ENCODE results near the gene DCDC1. TPM values are rescaled to one million over a fixed set of nuclear protein-coding genes. Genes with fewer than 3 reads are reported as not detected.

The DCDC1 gene
- total and polyA plus RNA-seq, 9 donors: 0.16 to 18.4 (median 1.5) TPM

DNA sequence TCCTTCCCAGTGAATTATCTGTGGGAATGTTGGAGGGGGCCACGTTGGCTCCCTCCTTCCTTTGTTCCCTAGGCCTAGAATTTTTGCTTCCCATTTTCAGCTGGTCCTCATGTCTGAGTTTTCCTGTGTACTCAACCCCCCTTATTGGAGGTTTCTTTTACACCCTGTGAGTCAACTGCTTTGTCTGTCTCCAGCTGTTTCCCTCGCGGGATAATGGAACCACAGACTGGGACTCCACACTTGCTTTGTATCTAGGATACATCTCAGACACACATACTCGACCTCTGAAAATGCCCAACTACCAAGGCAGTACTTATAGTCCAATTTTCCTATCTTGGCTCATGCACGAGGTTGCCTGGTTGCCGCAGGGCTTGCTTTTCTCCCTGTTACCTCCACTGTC is 430.7 kb downstream of the DCDC1 start:
- WGBS, 3 donors: 69 to 74% (median 71%) methylated on average over 6 of the region's 6 CpGs
- intact Hi-C loops (cut with DNase I): no loop called here
- no peak for DNase-seq
- Histone ChIP-seq H3K27me3 (no peaks in the 10 kb centered on the region), H3K27ac (no peak overlapping the region), H3K4me1 (ENCODE audit: insufficient read depth) (no peaks in the 10 kb centered on the region), H3K36me3 (no peaks in the 10 kb centered on the region), H3K4me3 (no peak overlapping the region), H3K9me3 (no peaks in the 10 kb centered on the region)
- TF ChIP-seq, protein P1, sequence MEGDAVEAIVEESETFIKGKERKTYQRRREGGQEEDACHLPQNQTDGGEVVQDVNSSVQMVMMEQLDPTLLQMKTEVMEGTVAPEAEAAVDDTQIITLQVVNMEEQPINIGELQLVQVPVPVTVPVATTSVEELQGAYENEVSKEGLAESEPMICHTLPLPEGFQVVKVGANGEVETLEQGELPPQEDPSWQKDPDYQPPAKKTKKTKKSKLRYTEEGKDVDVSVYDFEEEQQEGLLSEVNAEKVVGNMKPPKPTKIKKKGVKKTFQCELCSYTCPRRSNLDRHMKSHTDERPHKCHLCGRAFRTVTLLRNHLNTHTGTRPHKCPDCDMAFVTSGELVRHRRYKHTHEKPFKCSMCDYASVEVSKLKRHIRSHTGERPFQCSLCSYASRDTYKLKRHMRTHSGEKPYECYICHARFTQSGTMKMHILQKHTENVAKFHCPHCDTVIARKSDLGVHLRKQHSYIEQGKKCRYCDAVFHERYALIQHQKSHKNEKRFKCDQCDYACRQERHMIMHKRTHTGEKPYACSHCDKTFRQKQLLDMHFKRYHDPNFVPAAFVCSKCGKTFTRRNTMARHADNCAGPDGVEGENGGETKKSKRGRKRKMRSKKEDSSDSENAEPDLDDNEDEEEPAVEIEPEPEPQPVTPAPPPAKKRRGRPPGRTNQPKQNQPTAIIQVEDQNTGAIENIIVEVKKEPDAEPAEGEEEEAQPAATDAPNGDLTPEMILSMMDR (IDR thresholded peaks at IDR 0.05): no peak
- TF ChIP-seq POLR2A (IDR thresholded peaks at IDR 0.05) (no peak), EP300 (IDR thresholded peaks at IDR 0.05) (no peak)

DNA sequence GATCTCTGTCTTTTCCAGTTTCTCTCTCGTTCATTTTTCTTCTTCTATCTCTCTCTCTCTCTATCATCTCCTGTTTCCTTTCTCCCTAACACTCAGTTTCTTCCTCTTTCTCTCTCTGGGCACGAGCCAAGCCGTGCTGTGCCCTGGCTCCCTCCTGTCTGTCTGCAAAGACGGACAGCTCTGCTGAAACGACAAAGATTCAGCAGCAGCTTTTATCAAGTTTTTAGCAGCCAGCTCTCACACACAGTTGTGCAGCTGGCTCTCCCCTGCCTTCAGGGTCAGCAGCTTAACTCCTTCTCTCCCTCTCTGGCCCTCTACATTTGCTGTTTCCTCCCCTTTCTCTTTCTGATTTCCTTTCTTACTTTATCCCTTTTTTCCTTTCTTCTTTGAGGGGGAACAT is 431.4 kb downstream of the DCDC1 start:
- H3K27me3 ChIP-seq: no peaks in the 10 kb centered on the region
- 4 to 19% (median 6%) methylated on average over 5 of the region's 5 CpGs for WGBS, 3 donors
- no peak overlapping the region for H3K4me3 ChIP-seq
- H3K27ac ChIP-seq: no peak overlapping the region
- H3K36me3 ChIP-seq: no peaks in the 10 kb centered on the region
- H3K4me1 ChIP-seq (ENCODE audit: insufficient read depth): no peaks in the 10 kb centered on the region
- DNase-seq: no peak
- TF ChIP-seq POLR2A (IDR thresholded peaks at IDR 0.05): no peak
- H3K9me3 ChIP-seq: no peaks in the 10 kb centered on the region
- intact Hi-C loops (cut with DNase I): no loop called here

DNA sequence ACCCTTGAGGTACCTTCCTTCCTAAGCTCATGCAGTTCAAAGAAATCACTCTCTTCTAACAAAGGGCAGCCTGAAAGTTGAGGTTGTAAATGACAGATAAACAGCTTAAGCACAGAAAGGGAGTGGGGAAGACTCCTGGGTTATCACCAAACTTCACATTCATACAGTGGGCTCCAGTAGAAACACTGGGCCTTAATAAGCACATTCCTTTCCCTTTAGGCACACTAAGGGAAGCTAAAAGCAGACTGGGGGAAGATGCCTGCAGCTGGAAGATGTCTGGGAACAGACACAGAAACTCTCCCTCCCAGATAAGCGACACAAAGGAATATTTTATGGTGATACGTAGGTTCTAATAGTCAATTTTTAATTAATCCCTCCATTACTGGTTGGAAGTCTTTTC is 433.0 kb downstream of the DCDC1 start:
- Histone ChIP-seq H3K36me3 (no peaks in the 10 kb centered on the region), H3K27ac (no peak overlapping the region), H3K4me1 (ENCODE audit: insufficient read depth) (no peaks in the 10 kb centered on the region), H3K9me3 (no peaks in the 10 kb centered on the region), H3K27me3 (no peaks in the 10 kb centered on the region), H3K4me3 (no peak overlapping the region)
- no peak for TF ChIP-seq EP300 (IDR thresholded peaks at IDR 0.05)
- no peak for TF ChIP-seq POLR2A (IDR thresholded peaks at IDR 0.05)
- intact Hi-C loops (cut with DNase I): no loop called here
- no peak for DNase-seq
- WGBS, 3 donors: 2 to 12% (median 5%) methylated on average over 2 of the region's 2 CpGs

DNA sequence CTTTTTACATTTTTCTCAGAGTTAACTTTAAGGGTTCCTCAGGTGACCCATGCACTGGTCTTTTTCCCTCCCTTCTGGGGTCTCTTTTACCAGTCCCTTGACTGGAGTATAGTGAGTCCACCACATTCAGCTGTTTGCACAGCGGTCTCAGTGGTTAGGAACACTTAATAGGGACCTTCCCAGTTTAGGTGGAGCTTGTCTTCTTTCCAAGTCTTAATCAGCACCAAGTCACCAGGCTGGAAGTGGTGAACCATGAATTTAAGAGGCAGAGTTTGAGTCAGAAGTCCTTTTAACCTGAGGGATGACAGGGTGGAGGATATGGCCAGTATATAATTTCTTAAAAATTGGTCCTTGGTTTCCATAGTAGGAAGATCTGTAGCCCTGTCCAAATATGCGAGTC is 433.7 kb downstream of the DCDC1 start:
- H3K27me3 ChIP-seq: no peaks in the 10 kb centered on the region
- 78 to 87% (median 84%) methylated on average over 2 of the region's 2 CpGs for WGBS, 3 donors
- intact Hi-C loops (cut with DNase I): no loop called here

DNA sequence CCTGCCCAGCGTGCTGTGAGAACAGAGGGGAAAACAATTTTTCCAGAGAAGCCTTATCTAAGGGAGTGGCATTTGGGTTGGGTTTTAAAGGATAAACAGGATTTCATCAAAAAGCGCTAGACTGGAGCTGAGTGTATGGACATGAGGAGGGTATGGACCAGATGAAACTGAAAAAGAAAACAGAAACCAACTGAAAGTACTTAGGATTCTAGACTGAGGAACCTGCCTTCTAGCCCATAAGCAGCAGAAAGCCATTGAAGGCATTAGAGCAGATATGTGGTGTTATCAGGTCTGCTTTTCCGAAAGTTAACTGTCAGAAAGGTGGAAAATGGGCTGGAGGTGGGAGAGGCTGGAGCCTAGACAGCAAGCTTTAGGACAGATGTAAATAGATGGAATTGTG is 443.4 kb downstream of the DCDC1 start:
- DNase-seq: no peak
- no peak overlapping the region for H3K4me3 ChIP-seq
- intact Hi-C loops (cut with DNase I): loop anchor here in 1 of 4 donors (5.0 kb wide), 1 partner anchor 49 kb away; no protein-coding TSS in a partner anchor

More for the DNA sequence above, 433.7 kb downstream of the DCDC1 start:
- Histone ChIP-seq H3K36me3 (no peaks in the 10 kb centered on the region), H3K27ac (no peak overlapping the region), H3K4me1 (ENCODE audit: insufficient read depth) (no peaks in the 10 kb centered on the region), H3K4me3 (no peak overlapping the region), H3K9me3 (no peaks in the 10 kb centered on the region)
- no peak for DNase-seq
- TF ChIP-seq, protein P1 (IDR thresholded peaks at IDR 0.05): no peak
- TF ChIP-seq EP300 (IDR thresholded peaks at IDR 0.05) (no peak), POLR2A (IDR thresholded peaks at IDR 0.05) (no peak)

More for the DNA sequence above, 443.4 kb downstream of the DCDC1 start:
- H3K9me3 ChIP-seq: no peaks in the 10 kb centered on the region
- WGBS, 3 donors: 85 to 93% (median 92%) methylated on average over 3 of the region's 3 CpGs
- H3K27ac ChIP-seq: no peak overlapping the region
- no peaks in the 10 kb centered on the region for H3K36me3 ChIP-seq
- no peaks in the 10 kb centered on the region for H3K4me1 ChIP-seq (ENCODE audit: insufficient read depth)
- TF ChIP-seq, protein P1 (IDR thresholded peaks at IDR 0.05): no peak
- no peak for TF ChIP-seq EP300 (IDR thresholded peaks at IDR 0.05)
- TF ChIP-seq POLR2A (IDR thresholded peaks at IDR 0.05): no peak
- no peaks in the 10 kb centered on the region for H3K27me3 ChIP-seq
